Measurements from ENCODE around the gene OR8B8.
A peak's percentile ranks its signal among the peaks of the same experiment; 100 is the strongest.

Gene OR8B8

GRCh38 chr11:124445646-124446150 is at the start of gene OR8B8:
TSS of gene OR8B8 (minus strand) at chr11:124445696. CDS start at chr11:124441085, 4,611 bp downstream.
- Mint-ChIP-seq H3K9me3 (no peaks in the 10 kb centered on the region), H3K27ac (no peak within 1 kb of the TSS)

DNA sequence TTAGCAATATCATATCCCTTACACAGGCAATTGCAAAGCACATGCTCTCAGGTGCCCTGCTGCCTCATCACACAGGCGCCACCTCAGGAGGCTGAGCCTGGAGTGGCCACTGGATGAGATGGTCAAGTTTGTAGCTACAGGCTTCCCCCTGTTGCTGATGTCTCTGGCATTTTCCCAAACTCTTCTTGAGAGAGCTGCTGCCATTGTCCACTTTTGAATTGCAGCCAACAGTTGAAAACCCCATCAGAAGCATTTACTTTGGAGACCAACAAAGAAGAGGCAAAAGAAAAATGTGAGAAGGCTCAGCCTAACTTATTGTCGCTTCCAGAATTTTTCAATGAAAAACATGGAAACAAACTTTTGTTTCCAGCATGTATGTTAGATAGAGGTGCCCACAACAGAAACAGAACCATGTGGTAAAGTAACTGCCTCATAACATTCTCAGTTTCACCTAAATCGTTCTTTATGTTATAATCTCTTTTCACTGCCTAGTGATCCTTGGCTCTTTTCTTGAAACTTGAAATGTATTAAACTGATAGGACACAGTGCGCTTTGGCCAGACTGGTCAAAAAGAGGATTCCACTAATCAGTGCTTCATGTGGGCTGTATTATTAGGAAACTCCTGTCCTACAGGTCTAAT is 47.6 kb upstream of the OR8B8 start:
- H3K27ac Mint-ChIP-seq = no peak overlapping the region
- no peaks in the 10 kb centered on the region for H3K36me3 Mint-ChIP-seq (ENCODE audit: low read depth)
- no peaks in the 10 kb centered on the region for H3K4me1 Mint-ChIP-seq (ENCODE audit: low read depth)
- no peaks in the 10 kb centered on the region for H3K9me3 Mint-ChIP-seq
- H3K4me3 Mint-ChIP-seq = no peak overlapping the region
- H3K27me3 Mint-ChIP-seq (ENCODE audit: low read depth) = peaks cover 3% of the 10 kb centered on the region

More at GRCh38 chr11:124445646-124446150, at the start of gene OR8B8:
- H3K27me3 Mint-ChIP-seq (ENCODE audit: low read depth) = peaks cover 4% of the 10 kb centered on the region
- no peak within 1 kb of the TSS for H3K4me3 Mint-ChIP-seq
- H3K36me3 Mint-ChIP-seq (ENCODE audit: low read depth) = no peaks in the 10 kb centered on the region
- H3K4me1 Mint-ChIP-seq (ENCODE audit: low read depth) = no peaks in the 10 kb centered on the region

DNA sequence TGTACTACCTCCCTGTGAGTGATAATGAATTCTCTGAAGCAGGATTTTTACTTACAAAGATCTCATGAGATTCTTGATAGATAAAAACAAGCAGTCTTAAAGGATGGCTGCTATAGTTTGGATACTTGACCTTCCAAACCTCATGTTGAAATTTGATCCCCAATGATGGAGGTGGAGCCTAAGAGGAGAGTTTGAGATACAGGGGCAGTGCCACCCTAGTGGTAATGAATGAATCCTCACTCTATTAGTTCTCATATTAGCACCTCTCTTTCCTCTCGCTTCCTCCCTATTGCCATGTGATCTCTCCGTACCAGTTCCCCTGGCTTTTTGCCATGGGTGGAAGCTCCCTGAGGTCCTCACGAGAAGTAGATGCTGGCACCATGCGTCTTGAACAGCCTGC is 37.9 kb upstream of the OR8B8 start:
- H3K27me3 Mint-ChIP-seq (ENCODE audit: low read depth) = peaks cover 5% of the 10 kb centered on the region
- peaks cover 10% of the 10 kb centered on the region for H3K4me1 Mint-ChIP-seq (ENCODE audit: low read depth)
- no peaks in the 10 kb centered on the region for H3K9me3 Mint-ChIP-seq
- H3K4me3 Mint-ChIP-seq = no peak overlapping the region
- no peaks in the 10 kb centered on the region for H3K36me3 Mint-ChIP-seq (ENCODE audit: low read depth)
- H3K27ac Mint-ChIP-seq = no peak overlapping the region

DNA sequence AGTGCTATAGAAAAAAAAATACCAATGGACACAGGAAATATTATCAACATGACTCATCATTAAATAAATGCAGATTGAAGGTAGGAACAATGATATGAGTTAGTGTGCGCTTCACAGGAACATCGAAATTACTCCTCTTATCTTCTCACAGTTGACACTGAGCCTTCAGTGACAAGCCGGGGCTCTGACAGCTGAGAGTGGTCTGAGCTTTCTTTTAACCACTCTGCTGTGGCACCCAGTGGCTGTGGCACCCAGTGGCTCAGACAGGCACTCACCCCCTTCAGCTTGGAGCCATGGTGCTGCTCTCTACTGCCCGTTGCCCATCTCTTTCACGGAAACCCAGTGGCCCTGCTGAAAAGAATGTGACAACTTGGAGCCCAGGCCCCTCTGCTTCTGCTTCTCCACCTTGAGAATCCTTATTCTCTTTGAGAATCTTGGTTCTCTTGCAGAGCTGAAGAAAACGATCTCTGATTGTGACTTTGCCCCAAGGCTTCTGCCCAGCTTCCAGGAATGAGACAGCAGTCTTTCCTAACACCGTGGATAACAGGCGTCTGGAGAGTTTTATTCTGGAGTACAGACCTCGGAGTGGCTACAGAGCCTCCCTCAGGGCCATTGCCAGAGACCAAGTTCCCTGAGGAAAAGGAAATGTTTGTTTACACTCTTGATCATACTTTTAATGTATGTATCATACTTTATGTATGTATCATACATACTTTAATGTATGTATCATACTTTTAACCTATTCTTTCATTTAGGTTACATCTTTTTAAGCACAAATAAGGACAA is 37.1 kb upstream of the OR8B8 start:
- Mint-ChIP-seq H3K27ac (no peak overlapping the region), H3K27me3 (ENCODE audit: low read depth) (peaks cover 5% of the 10 kb centered on the region), H3K36me3 (ENCODE audit: low read depth) (no peaks in the 10 kb centered on the region), H3K4me1 (ENCODE audit: low read depth) (peaks cover 10% of the 10 kb centered on the region), H3K4me3 (no peak overlapping the region), H3K9me3 (no peaks in the 10 kb centered on the region)

DNA sequence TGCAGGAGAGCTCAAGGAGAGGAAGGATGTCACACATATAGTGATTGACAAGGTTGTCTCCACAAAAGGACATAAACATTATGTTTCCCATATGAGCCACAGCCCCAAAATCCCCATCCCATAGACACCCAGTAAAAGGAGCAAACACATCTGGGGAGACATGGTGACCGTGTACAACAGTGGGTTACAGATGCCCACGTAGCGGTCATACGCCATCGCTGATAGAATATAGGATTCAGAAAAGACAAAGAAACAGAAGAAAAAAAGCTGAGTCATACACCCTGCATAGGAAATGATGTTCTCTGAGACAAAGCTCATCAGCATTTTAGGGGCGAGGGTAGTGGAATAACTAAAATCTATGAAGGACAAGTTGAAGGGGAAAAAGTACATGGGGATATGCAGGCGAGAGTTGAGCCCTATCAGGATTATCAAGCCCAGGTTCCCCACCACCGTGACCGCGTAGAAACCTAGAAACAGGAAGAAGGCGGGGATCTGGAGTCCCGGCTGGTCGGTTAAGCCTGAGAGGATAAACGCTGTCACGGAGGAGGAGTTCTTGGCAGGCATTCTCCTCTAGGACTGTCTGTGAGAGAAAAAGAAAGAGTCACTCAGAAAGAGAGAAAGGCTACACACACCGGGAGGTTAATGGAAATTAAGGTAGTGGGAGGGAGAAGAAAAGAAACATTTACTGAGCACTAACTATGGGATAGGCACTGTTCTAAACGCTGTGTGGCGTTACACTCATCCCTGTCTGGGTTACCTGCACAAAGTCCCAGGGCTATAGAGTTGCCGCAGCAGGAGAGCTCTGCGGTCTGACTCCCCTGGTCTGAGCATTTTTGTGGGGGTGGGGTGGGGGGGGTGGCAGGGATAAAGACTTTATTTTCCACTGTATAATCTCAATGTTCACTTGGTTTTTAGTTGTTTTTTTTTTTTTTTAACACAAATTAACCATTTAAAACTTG is 36.1 kb upstream of the OR8B8 start:
- Mint-ChIP-seq H3K4me3 (peak overlapping the region; percentile 76), H3K4me1 (ENCODE audit: low read depth) (peaks cover 10% of the 10 kb centered on the region), H3K9me3 (no peaks in the 10 kb centered on the region), H3K27me3 (ENCODE audit: low read depth) (peaks cover 5% of the 10 kb centered on the region), H3K27ac (no peak overlapping the region), H3K36me3 (ENCODE audit: low read depth) (no peaks in the 10 kb centered on the region)

GRCh38 chr11:124479561-124479960 is 34.1 kb upstream of the OR8B8 start:
- Mint-ChIP-seq H3K27me3 (ENCODE audit: low read depth) (peaks cover 5% of the 10 kb centered on the region), H3K4me3 (no peak overlapping the region), H3K36me3 (ENCODE audit: low read depth) (no peaks in the 10 kb centered on the region)

GRCh38 chr11:124475265-124475664 is 29.8 kb upstream of the OR8B8 start:
- no peak overlapping the region for H3K27ac Mint-ChIP-seq
- no peaks in the 10 kb centered on the region for H3K27me3 Mint-ChIP-seq (ENCODE audit: low read depth)
- no peaks in the 10 kb centered on the region for H3K4me1 Mint-ChIP-seq (ENCODE audit: low read depth)
- no peaks in the 10 kb centered on the region for H3K9me3 Mint-ChIP-seq
- no peak overlapping the region for H3K4me3 Mint-ChIP-seq
- no peaks in the 10 kb centered on the region for H3K36me3 Mint-ChIP-seq (ENCODE audit: low read depth)

More at GRCh38 chr11:124479561-124479960, 34.1 kb upstream of the OR8B8 start:
- Mint-ChIP-seq H3K9me3 (no peaks in the 10 kb centered on the region), H3K27ac (no peak overlapping the region), H3K4me1 (ENCODE audit: low read depth) (peaks cover 10% of the 10 kb centered on the region)

DNA sequence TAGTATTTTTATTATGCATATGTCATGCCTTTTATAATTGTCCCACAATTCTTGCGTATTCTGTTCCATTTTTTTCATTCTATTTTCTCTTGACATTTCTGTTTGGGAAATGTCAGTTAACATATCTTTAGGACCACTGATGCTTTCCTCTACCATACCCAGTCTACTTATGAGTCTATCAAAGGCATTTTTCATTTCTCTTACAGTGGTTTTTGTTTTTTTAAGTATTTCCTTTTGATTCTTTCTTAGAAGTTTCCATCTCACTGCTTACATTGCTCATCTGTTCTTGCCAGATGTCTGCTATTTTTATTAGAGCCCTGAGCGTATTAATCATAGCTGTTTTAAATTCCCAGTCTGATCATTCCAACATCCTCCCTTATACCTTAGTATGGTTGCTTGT is 29.3 kb upstream of the OR8B8 start:
- no peak overlapping the region for H3K27ac Mint-ChIP-seq
- no peaks in the 10 kb centered on the region for H3K27me3 Mint-ChIP-seq (ENCODE audit: low read depth)
- no peaks in the 10 kb centered on the region for H3K9me3 Mint-ChIP-seq
- H3K4me3 Mint-ChIP-seq = no peak overlapping the region
- H3K4me1 Mint-ChIP-seq (ENCODE audit: low read depth) = no peaks in the 10 kb centered on the region
- H3K36me3 Mint-ChIP-seq (ENCODE audit: low read depth) = no peaks in the 10 kb centered on the region

- no peaks in the 10 kb centered on the region for H3K9me3 Mint-ChIP-seq
- H3K27ac Mint-ChIP-seq = no peak overlapping the region
- H3K36me3 Mint-ChIP-seq (ENCODE audit: low read depth) = no peaks in the 10 kb centered on the region
- no peaks in the 10 kb centered on the region for H3K4me1 Mint-ChIP-seq (ENCODE audit: low read depth)
- H3K27me3 Mint-ChIP-seq (ENCODE audit: low read depth) = no peaks in the 10 kb centered on the region
- no peak overlapping the region for H3K4me3 Mint-ChIP-seq
Measured at GRCh38 chr11:124474079-124474478, 28.6 kb upstream of the OR8B8 start.

DNA sequence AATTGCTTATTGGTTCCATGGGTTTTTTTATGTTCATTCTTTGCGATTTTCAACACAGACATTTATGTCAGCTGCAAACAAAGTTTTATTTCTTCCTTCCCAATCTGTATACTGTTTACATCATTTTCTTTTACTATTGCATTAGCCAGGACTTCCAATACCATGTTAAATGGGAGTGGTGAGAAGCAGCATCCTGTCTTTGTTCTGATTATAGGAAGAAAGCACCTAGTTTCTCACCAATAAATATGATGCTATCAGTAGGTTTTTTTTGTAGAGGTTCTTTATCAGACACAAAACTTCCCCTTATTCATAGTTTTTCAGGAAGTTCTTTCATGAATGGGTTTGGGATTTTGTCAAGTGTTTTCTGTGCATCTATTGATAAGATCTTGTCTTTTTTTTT is 28.0 kb upstream of the OR8B8 start:
- Mint-ChIP-seq H3K36me3 (ENCODE audit: low read depth) (no peaks in the 10 kb centered on the region), H3K9me3 (no peaks in the 10 kb centered on the region), H3K27ac (no peak overlapping the region), H3K27me3 (ENCODE audit: low read depth) (no peaks in the 10 kb centered on the region), H3K4me3 (no peak overlapping the region), H3K4me1 (ENCODE audit: low read depth) (no peaks in the 10 kb centered on the region)

DNA sequence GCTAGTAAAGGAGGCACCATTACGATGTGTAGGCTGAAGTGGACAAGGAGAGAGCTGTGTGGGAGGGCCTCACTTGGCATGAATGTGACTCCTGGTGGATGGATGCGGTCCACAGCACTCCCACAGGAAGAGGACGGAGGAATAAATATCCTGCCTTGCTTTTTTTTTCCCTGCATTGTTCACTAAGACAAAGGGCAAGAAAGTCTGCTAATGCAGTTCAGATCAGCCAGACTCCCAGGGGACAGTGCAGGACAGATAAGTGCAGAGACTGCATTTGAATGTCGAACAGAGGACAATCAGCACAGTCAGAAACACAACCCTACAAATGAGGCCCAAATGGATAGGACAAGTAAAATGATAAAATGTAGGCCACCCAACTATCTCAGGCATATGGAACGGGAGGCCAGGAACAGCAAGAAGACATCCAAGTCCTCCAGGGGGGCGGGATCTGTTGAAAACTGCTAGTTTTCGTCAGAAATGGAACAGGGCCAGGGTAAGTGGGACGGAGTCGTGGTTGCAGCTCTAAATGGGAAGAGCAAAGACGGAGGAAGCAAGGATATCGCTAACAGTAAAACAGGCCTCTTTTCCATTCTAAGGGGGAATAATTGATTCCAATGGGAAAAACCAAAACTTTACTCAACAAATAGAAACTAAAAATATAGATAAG is 25.2 kb upstream of the OR8B8 start:
- Mint-ChIP-seq H3K36me3 (ENCODE audit: low read depth) (no peaks in the 10 kb centered on the region), H3K9me3 (no peaks in the 10 kb centered on the region), H3K4me1 (ENCODE audit: low read depth) (no peaks in the 10 kb centered on the region), H3K4me3 (no peak overlapping the region), H3K27me3 (ENCODE audit: low read depth) (no peaks in the 10 kb centered on the region), H3K27ac (no peak overlapping the region)

GRCh38 chr11:124467381-124467927 is 22.0 kb upstream of the OR8B8 start:
- H3K9me3 Mint-ChIP-seq = no peaks in the 10 kb centered on the region
- no peaks in the 10 kb centered on the region for H3K4me1 Mint-ChIP-seq (ENCODE audit: low read depth)
- H3K36me3 Mint-ChIP-seq (ENCODE audit: low read depth) = no peaks in the 10 kb centered on the region
- H3K27ac Mint-ChIP-seq = no peak overlapping the region
- no peaks in the 10 kb centered on the region for H3K27me3 Mint-ChIP-seq (ENCODE audit: low read depth)
- H3K4me3 Mint-ChIP-seq = no peak overlapping the region

DNA sequence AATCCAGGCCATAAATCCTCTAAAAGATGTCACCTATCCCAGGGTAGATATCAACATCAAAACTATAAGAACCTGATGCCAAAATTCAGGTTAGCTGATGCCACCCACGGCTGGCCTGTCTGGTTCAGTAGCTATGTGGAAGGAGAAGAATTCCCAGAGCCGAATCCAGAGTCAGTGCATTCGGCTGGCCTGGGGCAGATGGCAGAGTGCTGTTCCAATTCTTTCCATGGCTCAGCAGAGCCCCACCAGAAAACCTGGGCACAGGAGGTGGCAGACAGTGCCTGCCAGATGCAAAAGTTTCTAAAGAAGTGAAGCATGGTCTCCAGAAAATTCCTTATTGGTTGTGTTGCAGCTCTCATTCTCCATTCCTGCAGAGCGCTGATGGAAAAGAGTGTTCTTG is 19.9 kb upstream of the OR8B8 start:
- Mint-ChIP-seq H3K4me3 (no peak overlapping the region), H3K36me3 (ENCODE audit: low read depth) (no peaks in the 10 kb centered on the region), H3K4me1 (ENCODE audit: low read depth) (no peaks in the 10 kb centered on the region), H3K27ac (no peak overlapping the region), H3K9me3 (no peaks in the 10 kb centered on the region), H3K27me3 (ENCODE audit: low read depth) (no peaks in the 10 kb centered on the region)

DNA sequence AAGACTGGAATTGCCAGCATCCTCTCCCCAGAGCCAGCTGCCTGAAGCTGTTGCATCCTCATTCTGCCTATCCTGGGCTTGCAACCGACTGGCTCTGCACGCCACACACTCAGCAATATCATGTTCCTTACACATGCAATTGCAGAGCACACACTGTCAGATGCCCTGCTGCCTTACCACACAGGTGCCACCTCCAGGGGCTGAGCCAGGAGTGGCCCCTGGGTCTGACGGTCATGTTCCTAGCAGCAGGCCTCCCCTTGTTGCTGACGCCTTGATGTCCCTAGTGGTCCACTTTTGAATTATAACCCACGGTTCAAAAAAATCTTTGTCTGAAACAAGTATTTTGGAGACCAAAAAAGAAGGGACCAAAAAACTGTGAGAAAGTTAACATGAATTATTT is 18.5 kb upstream of the OR8B8 start:
- Mint-ChIP-seq H3K27ac (no peak overlapping the region), H3K36me3 (ENCODE audit: low read depth) (no peaks in the 10 kb centered on the region), H3K27me3 (ENCODE audit: low read depth) (no peaks in the 10 kb centered on the region), H3K4me3 (no peak overlapping the region), H3K4me1 (ENCODE audit: low read depth) (no peaks in the 10 kb centered on the region), H3K9me3 (no peaks in the 10 kb centered on the region)

All from T-helper 1 cell treated with Interleukin-12 subunit alpha and Interleukin-12 subunit beta and Interleukin-4 antibody, amounts not matched to agents 30 μg/mL and 1 μg/mL, for 36 hours (primary cell).